Activated CD8-positive, alpha-beta memory T cell treated with anti-CD3 and anti-CD28 coated beads for 36 hours (primary cell): ENCODE results near the gene RPS23. TPM values are rescaled to one million over a fixed set of nuclear protein-coding genes. Genes with fewer than 3 reads are reported as not detected.
"Not testable (repeated sequence)": the region's sequence is repeated elsewhere in the genome, so short reads cannot be mapped to it uniquely, and the experiment has no call there.

Experiments used
- CTCF ChIA-PET: fragments of 350-600 bp; sonication (Branson Sonifier 250); formaldehyde crosslinking; loops from one replicate; lab custom pipeline; 2021; ENCODE audit warnings: antibody characterized with exemption; lab: Charles Lee
- POLR2A ChIA-PET: fragments of 350-600 bp; sonication (Branson Sonifier 250); formaldehyde crosslinking; loops from one replicate; lab custom pipeline; 2021; ENCODE audit warnings: antibody characterized with exemption; lab: Charles Lee
- total RNA-seq, 2 experiments: library from RNA; stranded (reverse); gene quantifications; one replicate each; pipeline ENCODE4 v1.2.3, GENCODE V29; 2021

RPS23 gene
- total RNA-seq, 2 experiments from 2014 or later, result 2,212 to 2,235 TPM

GRCh38 chr5:82291420-82291819 lies 13.3 kb upstream of the RPS23 start:
- POLR2A ChIA-PET, result no interaction called here
- CTCF ChIA-PET, result no interaction called here

DNA sequence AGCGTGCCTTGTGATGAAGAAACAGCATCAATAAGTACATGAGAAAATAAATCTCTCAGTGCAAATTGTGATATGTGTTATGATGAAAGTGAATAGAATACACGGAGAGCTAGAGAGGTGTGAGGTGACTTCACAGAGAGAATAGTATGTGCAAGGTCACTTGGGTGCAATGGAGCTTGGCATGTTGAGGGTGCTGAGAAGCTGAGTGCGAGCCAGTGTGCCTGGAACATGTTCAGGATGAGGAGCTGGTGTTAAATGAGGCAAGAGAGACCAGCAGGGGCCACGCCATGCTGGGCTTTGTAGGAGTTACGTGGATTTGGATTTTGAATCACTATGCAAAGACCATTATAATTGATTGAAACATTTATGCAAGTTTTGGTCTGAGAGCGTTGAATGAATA lies 12.8 kb upstream of the RPS23 start:
- CTCF ChIA-PET, result no interaction called here

DNA sequence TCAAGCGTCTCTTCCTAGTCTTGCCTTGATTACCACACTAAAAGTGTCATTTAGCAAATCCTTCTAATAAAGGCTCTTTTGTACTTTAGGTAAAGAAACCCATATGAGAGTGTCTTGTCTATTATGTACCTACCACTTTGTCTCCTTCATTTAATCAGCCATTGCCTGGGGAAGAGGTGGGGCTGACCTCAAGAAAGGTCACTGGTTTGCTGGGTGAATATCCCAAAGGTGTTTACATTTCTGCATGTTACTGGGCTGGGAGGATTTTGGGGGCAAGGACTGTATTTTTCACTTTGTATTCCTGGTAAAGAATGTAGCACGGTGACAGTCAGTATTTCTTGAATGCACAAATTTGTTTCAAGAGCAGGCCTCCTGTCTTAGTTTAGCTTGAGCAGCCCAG lies 11.9 kb upstream of the RPS23 start:
- CTCF ChIA-PET, result no interaction called here
- POLR2A ChIA-PET, result no interaction called here

More for the DNA sequence above, 12.8 kb upstream of the RPS23 start:
- POLR2A ChIA-PET, result no interaction called here

GRCh38 chr5:82287625-82288024 lies 9.5 kb upstream of the RPS23 start:
- POLR2A ChIA-PET, result no interaction called here
- CTCF ChIA-PET, result interaction anchor here (1.3 kb wide), 1 partner anchor 533 kb away, joined by 3 read pairs; no protein-coding TSS in a partner anchor

GRCh38 chr5:82285206-82285605 lies 7.1 kb upstream of the RPS23 start:
- CTCF ChIA-PET, result no interaction called here

GRCh38 chr5:82283893-82284292 lies 5.7 kb upstream of the RPS23 start:
- CTCF ChIA-PET, result no interaction called here

More at GRCh38 chr5:82285206-82285605, 7.1 kb upstream of the RPS23 start:
- POLR2A ChIA-PET, result no interaction called here

GRCh38 chr5:82278711-82279370 lies 687 bp upstream of the RPS23 start:
- POLR2A ChIA-PET, result interaction anchor here (0.7 kb wide), 1 partner anchor 21 kb away, joined by 6 read pairs; no protein-coding TSS in a partner anchor
- CTCF ChIA-PET, result interaction anchor here (1.4 kb wide), 1 partner anchor 100 kb away, joined by 3 read pairs; no protein-coding TSS in a partner anchor

More at GRCh38 chr5:82283893-82284292, 5.7 kb upstream of the RPS23 start:
- POLR2A ChIA-PET, result no interaction called here

GRCh38 chr5:82277613-82277986 lies 554 bp downstream of the RPS23 start:
- POLR2A ChIA-PET, result interaction anchor here (0.6 to 1.1 kb wide), 2 partner anchors 307 to 993 kb away, joined by 3 to 6 read pairs; no protein-coding TSS in a partner anchor
- CTCF ChIA-PET, result no interaction called here

- ChIA-PET CTCF (no interaction called here), POLR2A (interaction anchor here (0.5 to 1.1 kb wide), 4 partner anchors 306 to 1568 kb away, joined by 3 read pairs; no protein-coding TSS in a partner anchor)
Observed at GRCh38 chr5:82276800-82277612, 1.1 kb downstream of the RPS23 start.

DNA sequence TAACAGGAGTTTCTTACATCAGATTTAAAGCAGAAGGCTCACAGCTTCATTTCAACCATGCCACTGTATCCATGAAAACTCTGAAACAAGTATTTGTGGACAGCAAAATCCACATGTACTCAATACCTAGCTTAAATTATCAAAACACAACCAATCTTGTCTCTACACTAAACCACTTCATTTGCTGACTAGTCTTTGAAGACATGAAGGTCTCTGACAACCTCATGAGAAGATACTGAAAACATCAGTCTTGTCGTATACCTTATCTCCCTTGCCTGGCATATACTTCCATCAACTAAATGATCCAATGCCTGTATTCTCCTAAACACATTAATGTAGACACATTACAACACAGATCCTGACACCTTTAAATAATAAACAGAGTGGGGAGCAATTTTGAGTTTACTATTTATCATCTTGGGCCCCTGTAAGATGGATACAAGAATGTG lies 2.9 kb downstream of the RPS23 start:
- ChIA-PET CTCF (no interaction called here), POLR2A (no interaction called here)

- POLR2A ChIA-PET, result interaction anchor here (0.6 kb wide), 1 partner anchor 644 kb away, joined by 4 read pairs; no protein-coding TSS in a partner anchor
- CTCF ChIA-PET, result no interaction called here
Observed at GRCh38 chr5:82274343-82275211, 3.6 kb downstream of the RPS23 start.

DNA sequence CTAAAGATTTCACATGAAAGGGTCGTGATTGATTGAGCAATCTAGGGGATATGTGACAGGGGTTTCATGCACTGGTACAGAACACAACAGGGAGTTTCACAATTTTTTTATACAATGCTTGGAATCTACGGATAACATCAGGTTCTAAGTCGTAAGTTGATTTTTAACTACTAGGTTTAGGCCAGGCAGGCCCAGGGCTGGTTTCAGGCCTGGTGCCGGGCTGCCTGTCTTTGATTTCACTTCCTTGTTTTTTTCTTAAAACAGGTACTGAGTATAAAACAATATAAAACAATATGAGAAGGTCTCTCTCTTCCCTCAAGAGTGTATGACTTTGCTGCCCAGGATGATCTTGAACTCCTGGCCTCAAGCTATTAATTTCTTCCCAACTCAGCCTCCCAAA lies 4.7 kb downstream of the RPS23 start:
- CTCF ChIA-PET, POLR2A ChIA-PET: not testable (repeated sequence)

- CTCF ChIA-PET, result not testable (repeated sequence)
Observed at GRCh38 chr5:82272571-82273356, 5.4 kb downstream of the RPS23 start.

GRCh38 chr5:82269363-82269762 lies 8.8 kb downstream of the RPS23 start:
- CTCF ChIA-PET, POLR2A ChIA-PET: not testable (repeated sequence)

More at GRCh38 chr5:82272571-82273356, 5.4 kb downstream of the RPS23 start:
- POLR2A ChIA-PET, result not testable (repeated sequence)

- CTCF ChIA-PET, POLR2A ChIA-PET: not testable (repeated sequence)
Observed at GRCh38 chr5:82267297-82267933, 10.7 kb downstream of the RPS23 start.

- CTCF ChIA-PET, result no interaction called here
- POLR2A ChIA-PET, result no interaction called here
Observed at GRCh38 chr5:82265047-82265446, 13.1 kb downstream of the RPS23 start.

GRCh38 chr5:82259172-82259800 lies 18.9 kb downstream of the RPS23 start:
- ChIA-PET POLR2A (no interaction called here), CTCF (interaction anchor here (0.8 kb wide), 1 partner anchor 17 kb away, joined by 3 read pairs; no protein-coding TSS in a partner anchor)
